Gastroesophageal sphincter (tissue), 3 donors: ENCODE data around the gene PPP2R2B.

Experiments used
- CTCF ChIP-seq, 4 experiments: fragments of 200-600 bp in 2 of 4; fragments of 450-650 bp in 2 of 4; sonication (generic) in 1 of 4; IDR thresholded peaks; one replicate each; pipeline ENCODE4 v1.5.1; 2017 to 2019; ENCODE audit warnings: antibody characterized with exemption in 4 of 4, mild to moderate bottlenecking in 2 of 4, moderate library complexity in 2 of 4
- EP300 ChIP-seq: sonication (generic); formaldehyde crosslinking; IDR thresholded peaks from one replicate; pipeline ENCODE4 v1.6.1; 2017; ENCODE audit warnings: antibody characterized with exemption, mild to moderate bottlenecking
- POLR2A ChIP-seq, 2 donors: fragments of 450-650 bp; IDR thresholded peaks; one replicate each; pipeline ENCODE4 v1.6.1; 2017; ENCODE audit warnings: antibody characterized with exemption in 2 of 2, mild to moderate bottlenecking in 2 of 2, moderate library complexity in 1 of 2

GRCh38 chr5:146704949-146705665 is 173.4 kb downstream of the PPP2R2B start:
- no peak for TF ChIP-seq CTCF (IDR thresholded peaks at IDR 0.05)
- TF ChIP-seq EP300: no peak
- TF ChIP-seq POLR2A (IDR thresholded peaks at IDR 0.05): no peak
